Motor neuron (in vitro differentiated cells): ENCODE measurements around the gene HSCB. TPM values are rescaled to one million over a fixed set of nuclear protein-coding genes. Genes with fewer than 3 reads are reported as not detected.
"Not testable (repeated sequence)": the region's sequence is repeated elsewhere in the genome, so short reads cannot be mapped to it uniquely, and the experiment has no call there.

Experiments
- ATAC-seq, 8 experiments: fragments of 200-7000 bp; cut with Tn5 transposase; replicated peaks in 6 of 8; 2 replicates each; pipeline ENCODE4 v1.8.0; 2021; ENCODE audit warnings: mild to moderate bottlenecking in 8 of 8, moderate library complexity in 8 of 8
- H3K27ac ChIP-seq, 2 donors: fragments of 250-450 bp; sonication (Bioruptor Pico); 2 replicates each; pipeline ENCODE4 v1.9.0; 2021; ENCODE audit warnings: antibody characterized with exemption in 2 of 2, mild to moderate bottlenecking in 2 of 2, moderate library complexity in 1 of 2
- H3K4me1 ChIP-seq, 2 donors: fragments of 250-450 bp; sonication (Bioruptor Pico); replicated peaks in 1 of 2; 2 replicates each; pipeline ENCODE4 v1.6.1; 2021; ENCODE audit warnings: antibody characterized with exemption in 2 of 2, mild to moderate bottlenecking in 2 of 2, moderate library complexity in 1 of 2
- H3K4me3 ChIP-seq, 5 donors: fragments of 250-450 bp; sonication (Bioruptor Pico); 2 replicates each; pipeline ENCODE4 v1.9.0; 2021; ENCODE audit warnings: antibody characterized with exemption in 5 of 5, mild to moderate bottlenecking in 5 of 5, moderate library complexity in 4 of 5
- WGBS, 10 experiments: fragments of 450-650 bp; shearing (Covaris generic); methylation state at CpG; one replicate each; pipeline ENCODE4 v1.0.0; 2022; 5-methylcytosine and 5-hydroxymethylcytosine counted together
- in situ Hi-C, 9 experiments: fragments of 400-800 bp; cut with MboI; loops; one replicate each; pipeline ENCODE4 v1.15.0; 2021; ENCODE audit warnings: low sequenced_read_pairs in 9 of 9, low pct_unique_long_range_greater_than_20kb in 2 of 9; ENCODE audit not compliant: unreplicated experiment in 9 of 9
- total RNA-seq, 8 experiments: library from RNA; unstranded; fragments of 300-600 nt; gene quantifications; 2 replicates each; pipeline versions ENCODE4 v1.2.3 to v1.2.4, GENCODE V29; 2022

HSCB gene
- total RNA-seq, 8 experiments from 2014 or later = 7.7 to 25.8 (median 16.2) TPM

- Histone ChIP-seq H3K4me3 (no peak overlapping the region), H3K27ac (no peak overlapping the region), H3K4me1 (peaks cover 9 to 10% of the 10 kb centered on the region in 2 donors)
- ATAC-seq = no peak
- in situ Hi-C loops = loop anchor here in 1 of 9 experiments (25.0 kb wide), 1 partner anchor 184 kb away; no protein-coding TSS in a partner anchor
- 80 to 100% (median 99%) methylated on average over 1 to 5 of the region's 5 CpGs; no CpG with 5 or more reads in 2 of the 10 experiments for WGBS, 10 experiments
Observed at GRCh38 chr22:28795932-28796856, 54.4 kb downstream of the HSCB start.

DNA sequence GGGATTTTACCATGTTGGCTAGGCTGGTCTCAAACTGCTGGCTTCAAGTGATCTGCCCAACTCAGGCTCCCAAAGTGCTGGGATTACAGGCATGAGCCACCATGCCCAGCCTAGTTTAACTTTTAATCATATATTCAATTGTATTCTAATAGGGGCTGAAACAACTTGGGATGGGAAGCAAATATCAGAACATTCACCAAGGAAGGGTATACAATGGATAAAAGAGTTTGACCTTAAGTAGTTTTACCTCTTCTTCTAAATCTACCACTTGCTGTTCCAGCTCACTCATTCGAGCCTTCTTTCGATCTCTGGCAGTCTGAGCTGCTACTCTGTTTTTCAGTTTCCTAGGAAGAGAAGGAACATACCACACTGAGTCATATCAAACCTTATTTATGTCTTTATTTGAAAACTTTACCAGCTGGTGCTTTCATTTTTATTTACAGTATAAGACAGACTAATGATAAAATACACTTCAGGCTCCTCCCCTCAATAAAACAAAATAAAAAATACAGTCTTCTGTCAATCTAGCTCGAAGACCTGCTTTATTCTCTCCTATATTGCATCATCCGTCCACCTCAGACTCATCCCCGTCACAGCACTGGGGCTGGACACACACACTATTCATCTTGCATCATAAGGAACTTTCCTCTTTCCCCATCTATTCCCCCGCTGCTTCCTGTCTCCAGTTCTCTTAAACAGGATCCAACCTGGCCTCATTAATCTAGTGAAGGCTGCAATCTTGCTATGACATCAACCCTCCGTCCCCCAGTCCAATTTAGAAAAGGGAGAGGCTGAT lies 57.2 kb downstream of the HSCB start:
- Histone ChIP-seq H3K4me3 (peak overlapping the region; percentile 78 to 98 (median 87)), H3K4me1 (peaks cover 17 to 24% of the 10 kb centered on the region in 2 donors), H3K27ac (peak overlapping the region; percentile 96 to 99)
- in situ Hi-C loops = loop anchor here in 1 of 9 experiments (25.0 kb wide), 1 partner anchor 187 kb away; no protein-coding TSS in a partner anchor
- peak; percentile 10 to 70 (median 44) for ATAC-seq
- WGBS, 10 experiments = 0 to 23% (median 4%) methylated on average over 3 to 7 of the region's 7 CpGs; no CpG with 5 or more reads in 1 of the 10 experiments

DNA sequence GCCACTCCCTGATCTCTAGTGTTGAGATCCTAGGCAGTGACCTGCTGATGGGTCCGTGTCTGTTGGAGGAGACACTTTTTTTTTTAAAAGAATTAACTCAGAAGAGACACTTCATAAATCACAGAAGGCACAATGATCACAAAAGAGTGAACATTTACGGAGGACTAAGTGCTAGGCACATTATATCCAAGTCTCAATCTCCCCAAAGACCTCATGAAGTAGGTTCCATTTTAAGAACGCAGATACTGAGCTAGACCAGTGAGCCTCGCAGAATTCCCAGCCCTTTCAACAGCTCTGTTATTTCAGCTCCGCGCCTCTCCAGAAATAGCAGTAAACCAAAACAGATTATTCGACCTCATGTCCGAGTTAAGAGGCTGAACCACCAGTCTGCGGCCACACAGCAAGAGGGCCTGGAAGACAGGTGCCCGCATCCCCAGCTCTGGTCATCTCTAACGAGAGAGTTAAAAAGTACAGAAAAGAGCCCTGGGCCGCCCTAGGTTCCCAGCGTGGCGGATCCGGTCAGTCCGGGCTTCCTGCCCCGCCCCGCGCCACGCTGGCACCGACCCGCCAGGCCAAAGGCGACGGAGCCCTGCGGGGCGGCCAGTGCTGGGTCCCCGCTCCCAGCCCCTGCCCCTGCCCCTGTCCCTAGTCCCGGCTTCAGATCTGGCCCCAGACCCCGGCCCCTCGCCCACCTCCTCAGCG lies 57.9 kb downstream of the HSCB start:
- H3K27ac ChIP-seq = peak overlapping the region; percentile 96 to 99
- peaks cover 17 to 24% of the 10 kb centered on the region in 2 donors for H3K4me1 ChIP-seq
- peak; percentile 57 to 76 (median 66) for ATAC-seq
- WGBS, 10 experiments = 0 to 6% (median 0%) methylated on average over 1 to 7 of the region's 31 CpGs; no CpG with 5 or more reads in 1 of the 10 experiments
- H3K4me3 ChIP-seq = peak overlapping the region; percentile 78 to 98 (median 87)
- in situ Hi-C loops = loop anchor here in 2 of 9 experiments (25.0 kb wide), 2 partner anchors 187 to 762 kb away; no protein-coding TSS in a partner anchor

DNA sequence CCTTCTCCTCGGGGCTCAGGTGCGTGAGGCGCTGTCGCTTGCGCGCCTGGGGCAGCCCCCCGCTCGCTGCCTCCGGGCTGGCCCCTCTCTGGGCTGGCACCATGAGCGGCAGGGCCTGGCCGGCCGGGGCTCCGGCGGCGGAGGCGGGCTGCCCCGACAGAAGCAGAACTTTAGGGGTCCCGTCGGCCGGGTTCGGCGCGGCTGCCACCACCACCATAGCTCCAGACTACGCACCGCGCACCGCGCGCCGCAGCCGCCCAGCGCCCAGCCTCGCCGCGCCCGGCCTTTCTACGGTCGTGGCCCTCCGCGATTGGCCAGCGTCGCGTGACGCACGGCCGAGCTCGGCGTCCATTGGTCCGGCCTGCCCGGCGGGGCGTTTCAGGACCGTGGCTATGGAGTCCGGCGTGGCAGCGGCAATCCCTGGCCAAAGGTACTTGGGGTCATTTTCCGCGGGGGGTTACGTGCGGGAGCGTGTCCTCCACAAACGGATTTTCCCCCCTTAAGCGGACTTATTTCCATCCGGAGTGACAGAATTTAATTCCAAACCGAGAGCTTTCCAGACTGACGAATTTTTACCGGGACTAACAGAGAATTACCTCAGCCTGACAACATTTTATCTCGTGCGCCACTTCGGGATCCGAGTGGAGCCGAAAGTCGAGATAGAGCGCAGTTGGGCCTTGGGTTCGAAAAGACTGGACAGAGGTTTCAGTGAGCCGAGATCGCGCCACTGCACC lies 58.6 kb downstream of the HSCB start, which contains the start of gene XBP1:
TSS of gene XBP1 (minus strand) at position 262 of the 734 bp plus-strand sequence.
- peak; percentile 88 to 95 (median 92) for ATAC-seq
- peak within 1 kb of the TSS; percentile 78 to 98 (median 87) for H3K4me3 ChIP-seq
- 0 to 1% (median 0%) methylated on average over 7 to 21 of the region's 78 CpGs; no CpG with 5 or more reads in 4 of the 10 experiments for WGBS, 10 experiments
- peak within 1 kb of the TSS; percentile 96 to 99 for H3K27ac ChIP-seq
- peaks cover 17 to 24% of the 10 kb centered on the region in 2 donors for H3K4me1 ChIP-seq
- in situ Hi-C loops = loop anchor here in 1 of 9 experiments (25.0 kb wide), 1 partner anchor 763 kb away; no protein-coding TSS in a partner anchor

DNA sequence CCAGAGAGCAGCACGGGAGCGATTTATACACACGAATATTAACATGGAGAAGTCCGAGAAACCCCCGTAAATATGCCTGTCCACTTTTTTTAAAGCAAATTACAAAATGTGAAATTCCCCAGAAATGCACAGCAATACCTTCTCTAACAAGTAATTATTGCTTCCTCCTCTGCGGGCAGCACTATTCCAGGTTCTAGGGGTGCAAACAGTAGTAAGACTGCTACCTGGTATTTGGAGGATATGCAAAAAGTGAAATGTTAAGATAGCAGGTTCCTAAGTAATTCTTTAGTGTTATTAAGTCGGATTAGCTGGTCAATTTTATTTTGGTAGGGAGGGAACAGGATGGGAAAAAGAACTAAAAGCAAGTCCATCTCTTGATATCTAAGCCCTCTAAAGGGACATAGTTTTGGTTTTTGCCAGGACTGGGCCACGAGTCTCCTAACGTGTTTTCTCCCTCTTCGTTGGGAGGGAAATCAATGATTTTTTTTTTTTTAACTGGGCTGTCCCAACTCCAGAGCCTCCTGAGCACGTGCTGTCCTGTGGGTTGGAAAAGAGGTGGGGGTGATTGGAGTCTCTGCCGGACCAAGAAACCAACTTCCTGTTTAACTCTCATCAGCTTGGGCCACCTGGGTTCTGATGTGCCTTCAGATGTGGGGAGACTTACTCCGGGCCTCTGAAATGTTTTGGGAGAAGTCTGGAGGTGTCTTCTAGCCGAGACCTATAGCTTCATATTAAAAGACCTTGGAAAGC lies 60.2 kb downstream of the HSCB start:
- 20 to 80% (median 57%) methylated on average over 3 to 13 of the region's 14 CpGs; no CpG with 5 or more reads in 1 of the 10 experiments for WGBS, 10 experiments
- in situ Hi-C loops = loop anchor here in 1 of 9 experiments (25.0 kb wide), 1 partner anchor 765 kb away; no protein-coding TSS in a partner anchor
- no peak overlapping the region for H3K27ac ChIP-seq
- no peak overlapping the region for H3K4me3 ChIP-seq
- peaks cover 17 to 24% of the 10 kb centered on the region in 2 donors for H3K4me1 ChIP-seq
- no peak for ATAC-seq

DNA sequence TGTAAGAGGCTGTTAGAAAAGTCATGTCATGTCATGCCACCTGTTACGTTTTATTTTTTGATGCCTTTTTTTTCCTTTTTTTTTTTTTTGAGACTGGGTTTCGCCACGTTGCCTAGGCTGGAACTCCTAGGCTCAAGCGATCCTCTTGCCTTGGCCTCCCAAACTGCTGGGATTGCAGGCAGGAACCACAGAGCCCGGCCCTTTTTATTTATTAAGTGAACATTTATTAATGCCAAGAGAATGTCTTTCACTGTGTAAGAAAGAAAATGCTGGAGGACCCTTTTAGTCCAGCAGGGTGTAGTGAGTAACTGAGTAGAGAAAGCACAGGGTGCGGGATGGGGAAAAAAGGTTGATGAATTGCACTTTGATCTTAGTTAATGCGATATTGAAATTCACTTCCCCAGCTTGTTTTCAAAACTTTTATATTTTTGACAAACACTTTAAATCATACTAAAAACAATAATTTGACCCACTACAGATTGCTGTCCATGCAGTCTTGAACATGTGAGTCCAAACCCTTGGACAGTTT lies 60.8 kb downstream of the HSCB start:
- WGBS, 10 experiments = 51 to 100% (median 89%) methylated on average over 2 to 7 of the region's 7 CpGs
- Histone ChIP-seq H3K4me3 (no peak overlapping the region), H3K4me1 (peaks cover 17 to 24% of the 10 kb centered on the region in 2 donors), H3K27ac (no peak overlapping the region)
- in situ Hi-C loops = loop anchor here in 1 of 9 experiments (25.0 kb wide), 1 partner anchor 765 kb away; no protein-coding TSS in a partner anchor
- ATAC-seq = no peak

- not testable (repeated sequence) for ATAC-seq, H3K27ac ChIP-seq, H3K4me3 ChIP-seq
- 19 to 100% (median 86%) methylated on average over 1 to 5 of the region's 5 CpGs; no CpG with 5 or more reads in 3 of the 10 experiments for WGBS, 10 experiments
- in situ Hi-C loops = loop anchor here in 1 of 9 experiments (25.0 kb wide), 1 partner anchor 768 kb away; no protein-coding TSS in a partner anchor
- peaks cover 9 to 14% of the 10 kb centered on the region in 2 donors for H3K4me1 ChIP-seq
Observed at GRCh38 chr22:28805426-28805825, 63.6 kb downstream of the HSCB start.

Other genes with a start within 250 kb of the HSCB start
- 10 to 100 TPM; 19.2 to 51.4 (median 26.6) TPM for gene TTC28, start 62.2 kb upstream of the HSCB start, total RNA-seq
- gene CHEK2, start 219 bp upstream of the HSCB start, total RNA-seq = 10 to 100 TPM in 4 of 8 experiments, 1 to 10 TPM in 4; 3.0 to 19.7 (median 10.2) TPM
- gene CCDC117, start 30.7 kb downstream of the HSCB start, total RNA-seq = 10 to 100 TPM; 14.1 to 23.8 (median 16.4) TPM
- gene XBP1, start 58.5 kb downstream of the HSCB start, total RNA-seq = 100 to 1,000 TPM in 4 of 8 experiments, 10 to 100 TPM in 4; 48.5 to 253 (median 99.5) TPM
- 10 to 100 TPM in 1 of 8 experiments, 1 to 10 TPM in 7; 3.0 to 11.3 (median 5.2) TPM for gene ZNRF3, start 141.5 kb downstream of the HSCB start, total RNA-seq